IMR-90 (cell line): ENCODE results near the gene KCNA10.

Experiments used
- POLR2A ChIP-seq: IDR thresholded peaks from 2 replicates; pipeline ENCODE4 v1.6.1; 2012; ENCODE audit warnings: mild to moderate bottlenecking, low read depth, low read length
- TF ChIP-seq, protein P1 (sequence below): conservative IDR thresholded peaks from 2 replicates; pipeline ENCODE4 v1.5.1; 2012; ENCODE audit warnings: mild to moderate bottlenecking, low read depth, low read length, improper control_type of control experiment
- TF ChIP-seq, protein P2 (sequence below): fragments of 150-350 bp; IDR thresholded peaks from 2 replicates; pipeline ENCODE4 v1.6.1; 2017; ENCODE audit warnings: mild to moderate bottlenecking, antibody characterized with exemption, low read length, low read depth

DNA sequence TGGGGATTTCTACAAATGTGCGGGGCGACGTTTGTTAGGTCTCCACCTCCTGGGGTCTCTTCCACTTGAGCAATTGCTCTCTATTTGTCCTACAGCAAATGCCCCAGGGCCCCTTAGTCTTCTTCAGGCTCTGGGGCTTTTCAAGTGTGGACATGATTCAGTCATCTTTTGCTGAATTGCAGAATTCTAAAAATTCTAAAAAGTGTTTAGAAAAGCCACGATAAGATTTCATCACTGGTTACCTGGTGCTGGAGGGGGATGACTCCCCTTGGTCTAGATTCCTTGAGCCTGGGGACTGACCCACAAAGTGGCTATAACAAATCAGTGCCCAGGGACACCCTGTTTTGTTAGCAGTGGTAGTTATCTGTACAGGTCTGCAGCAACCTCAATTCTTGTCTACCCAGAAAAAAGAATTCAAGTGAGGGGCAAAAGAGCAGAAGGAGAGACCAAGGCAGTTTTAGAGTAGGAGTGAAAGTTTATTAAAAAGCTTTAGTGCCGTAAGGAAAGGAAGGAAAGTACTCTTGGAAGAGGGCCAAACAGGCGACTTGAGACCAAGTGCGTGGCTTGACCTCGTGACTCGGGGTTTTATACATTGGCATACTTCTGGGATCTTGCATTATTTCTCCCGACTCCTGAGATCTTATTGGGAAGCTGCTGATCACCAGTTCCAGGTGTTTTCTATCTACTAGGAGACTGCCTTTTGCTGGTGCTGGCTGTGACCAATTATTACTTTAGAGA is 42.8 kb downstream of the KCNA10 start:
- TF ChIP-seq, protein P1, sequence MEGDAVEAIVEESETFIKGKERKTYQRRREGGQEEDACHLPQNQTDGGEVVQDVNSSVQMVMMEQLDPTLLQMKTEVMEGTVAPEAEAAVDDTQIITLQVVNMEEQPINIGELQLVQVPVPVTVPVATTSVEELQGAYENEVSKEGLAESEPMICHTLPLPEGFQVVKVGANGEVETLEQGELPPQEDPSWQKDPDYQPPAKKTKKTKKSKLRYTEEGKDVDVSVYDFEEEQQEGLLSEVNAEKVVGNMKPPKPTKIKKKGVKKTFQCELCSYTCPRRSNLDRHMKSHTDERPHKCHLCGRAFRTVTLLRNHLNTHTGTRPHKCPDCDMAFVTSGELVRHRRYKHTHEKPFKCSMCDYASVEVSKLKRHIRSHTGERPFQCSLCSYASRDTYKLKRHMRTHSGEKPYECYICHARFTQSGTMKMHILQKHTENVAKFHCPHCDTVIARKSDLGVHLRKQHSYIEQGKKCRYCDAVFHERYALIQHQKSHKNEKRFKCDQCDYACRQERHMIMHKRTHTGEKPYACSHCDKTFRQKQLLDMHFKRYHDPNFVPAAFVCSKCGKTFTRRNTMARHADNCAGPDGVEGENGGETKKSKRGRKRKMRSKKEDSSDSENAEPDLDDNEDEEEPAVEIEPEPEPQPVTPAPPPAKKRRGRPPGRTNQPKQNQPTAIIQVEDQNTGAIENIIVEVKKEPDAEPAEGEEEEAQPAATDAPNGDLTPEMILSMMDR: no peak
- no peak for TF ChIP-seq POLR2A
- TF ChIP-seq, protein P2, sequence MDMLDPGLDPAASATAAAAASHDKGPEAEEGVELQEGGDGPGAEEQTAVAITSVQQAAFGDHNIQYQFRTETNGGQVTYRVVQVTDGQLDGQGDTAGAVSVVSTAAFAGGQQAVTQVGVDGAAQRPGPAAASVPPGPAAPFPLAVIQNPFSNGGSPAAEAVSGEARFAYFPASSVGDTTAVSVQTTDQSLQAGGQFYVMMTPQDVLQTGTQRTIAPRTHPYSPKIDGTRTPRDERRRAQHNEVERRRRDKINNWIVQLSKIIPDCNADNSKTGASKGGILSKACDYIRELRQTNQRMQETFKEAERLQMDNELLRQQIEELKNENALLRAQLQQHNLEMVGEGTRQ: no peak
